VCaP (cell line): Measurements from ENCODE around the gene THUMPD3.

Source experiments
- H3K27ac ChIP-seq: fragments of 450-650 bp; 2 replicates; pipeline ENCODE4 v1.5.1; 2017
- CTCF ChIP-seq: fragments of 450-650 bp; conservative IDR thresholded peaks from 2 replicates; pipeline ENCODE4 v1.5.1; 2017; ENCODE audit warnings: mild to moderate bottlenecking, moderate library complexity

Gene THUMPD3

GRCh38 chr3:9386078-9386459 lies 23.2 kb downstream of the THUMPD3 start:
- TF ChIP-seq CTCF: no peak
- no peak overlapping the region; the same call in 1 of the 2 replicates for H3K27ac ChIP-seq

GRCh38 chr3:9386501-9387321 lies 23.9 kb downstream of the THUMPD3 start:
- TF ChIP-seq CTCF: no peak

GRCh38 chr3:9387322-9387655 lies 24.4 kb downstream of the THUMPD3 start:
- no peak for TF ChIP-seq CTCF
- peak overlapping the region; percentile 1; the same call in 1 of the 2 replicates for H3K27ac ChIP-seq

More at GRCh38 chr3:9386501-9387321, 23.9 kb downstream of the THUMPD3 start:
- H3K27ac ChIP-seq: peak overlapping the region; percentile 1; the same call in 1 of the 2 replicates

GRCh38 chr3:9388142-9388541 lies 25.3 kb downstream of the THUMPD3 start:
- no peak overlapping the region for H3K27ac ChIP-seq
- TF ChIP-seq CTCF: no peak

- no peak for TF ChIP-seq CTCF
These were observed 25.9 kb downstream of the THUMPD3 start for GRCh38 chr3:9388562-9389272.

GRCh38 chr3:9390265-9390888 lies 27.5 kb downstream of the THUMPD3 start:
- TF ChIP-seq CTCF: no peak
- H3K27ac ChIP-seq: no peak overlapping the region

More at GRCh38 chr3:9388562-9389272, 25.9 kb downstream of the THUMPD3 start:
- no peak overlapping the region for H3K27ac ChIP-seq

GRCh38 chr3:9392041-9392440 lies 29.2 kb downstream of the THUMPD3 start:
- H3K27ac ChIP-seq: peak overlapping the region; percentile 98; the same call in 1 of the 2 replicates
- no peak for TF ChIP-seq CTCF
